Right lobe of liver (tissue), 6 donors: ENCODE data around the gene CMKLR1. TPM values are rescaled to one million over a fixed set of nuclear protein-coding genes. Genes with fewer than 3 reads are reported as not detected.

Source experiments
- ATAC-seq, 4 donors: fragments of 200-7000 bp; cut with Tn5 transposase; one replicate each; pipeline ENCODE4 v1.9.1; 2020; ENCODE audit warnings: mild to moderate bottlenecking in 4 of 4, moderate library complexity in 4 of 4
- DNase-seq, 3 donors: peaks; one replicate each; pipeline ENCODE4 v3.0.0-alpha.2; 2020
- H3K27ac ChIP-seq, 3 donors: fragments of 200-600 bp; one replicate each; pipeline ENCODE4 v1.8.0; 2022
- H3K27me3 ChIP-seq, 2 donors: fragments of 200-600 bp; one replicate each; pipeline ENCODE4 v1.8.0; 2022
- H3K36me3 ChIP-seq, 4 donors: fragments of 200-600 bp; sonication (generic) in 1 of 4; one replicate each; pipeline versions ENCODE4 v1.5.1 to v1.8.0; 2017 to 2022; ENCODE audit warnings: control low read depth in 1 of 4
- H3K4me1 ChIP-seq, 4 donors: fragments of 200-600 bp; sonication (generic) in 1 of 4; one replicate each; pipeline versions ENCODE4 v1.5.1 to v1.8.0; 2017 to 2022; ENCODE audit warnings: control low read depth in 1 of 4
- H3K4me3 ChIP-seq, 3 donors: fragments of 200-600 bp; one replicate each; pipeline ENCODE4 v1.8.0; 2022
- H3K9me3 ChIP-seq, 4 donors: fragments of 200-600 bp; sonication (generic) in 1 of 4; one replicate each; pipeline versions ENCODE4 v1.5.1 to v1.8.0; 2017 to 2022; ENCODE audit warnings: control low read depth in 1 of 4
- CTCF ChIP-seq, 4 donors: fragments of 200-600 bp in 3 of 4; fragments of 450-650 bp in 1 of 4; IDR thresholded peaks; one replicate each; pipeline versions ENCODE4 v1.5.1 to v1.8.0; 2016 to 2022; ENCODE audit warnings: antibody characterized with exemption in 4 of 4, mild to moderate bottlenecking in 2 of 4
- POLR2A ChIP-seq: fragments of 450-650 bp; IDR thresholded peaks from one replicate; pipeline ENCODE4 v1.6.1; 2017; ENCODE audit warnings: antibody characterized with exemption, mild to moderate bottlenecking
- WGBS: methylation state at CpG from one replicate; pipeline ENCODE4 v1.1.6; 2018; ENCODE audit warnings: low coverage, low lambda C conversion rate; ENCODE audit not compliant: insufficient coverage; ENCODE audit errors: missing lambda C conversion rate; 5-methylcytosine and 5-hydroxymethylcytosine counted together
- intact Hi-C, 2 donors: fragments of 100-400 bp; cut with DNase I; formaldehyde crosslinking; loops; one replicate each; pipeline versions ENCODE4 v1.11.2 to v1.14.1; 2022
- total RNA-seq, 6 experiments: library from RNA; depleted of rRNA in 2 of 6; stranded (reverse); fragments of >200 nt in 2 of 6; fragmentation: NEBNext Ultra II Directional in 3 of 6; extraction: Animal tissue kit (Norgen Biotek cat#: 25700) in 3 of 6; gene quantifications; one replicate each; pipeline versions ENCODE4 v1.1.0 to v1.2.4, GENCODE V29; 2016 to 2023
- donor health status: DM: no; HTN: yes; CAD: no.
- donor health status: DM: no; HTN: no; CAD: no.
- donor health status: DM: no; HTN: no; CAD: no.
- donor health status: DM: no; HTN: yes; CAD: no.
- donor health status: DM: no; HTN: yes; CAD: no.

CMKLR1 gene
- total RNA-seq, 6 experiments from 2014 or later, result 1.5 to 8.2 (median 4.2) TPM

GRCh38 chr12:108381787-108382436 is 42.8 kb upstream of the CMKLR1 start:
- WGBS, result 40% methylated on average over 6 of the region's 8 CpGs
- intact Hi-C loops, result no loop called here

GRCh38 chr12:108380382-108380781 is 41.3 kb upstream of the CMKLR1 start:
- H3K9me3 ChIP-seq, result no peaks in the 10 kb centered on the region
- H3K27ac ChIP-seq, result no peak overlapping the region
- ATAC-seq (no peak), DNase-seq (no peak)
- H3K4me3 ChIP-seq, result no peak overlapping the region
- H3K4me1 ChIP-seq, result no peaks in the 10 kb centered on the region
- intact Hi-C loops, result no loop called here
- H3K27me3 ChIP-seq, result no peaks in the 10 kb centered on the region
- H3K36me3 ChIP-seq, result no peaks in the 10 kb centered on the region
- TF ChIP-seq POLR2A (no peak), CTCF (IDR thresholded peaks at IDR 0.05) (no peak)

More at GRCh38 chr12:108381787-108382436, 42.8 kb upstream of the CMKLR1 start:
- Histone ChIP-seq H3K36me3 (no peaks in the 10 kb centered on the region), H3K4me1 (no peaks in the 10 kb centered on the region), H3K27me3 (no peaks in the 10 kb centered on the region), H3K27ac (no peak overlapping the region), H3K4me3 (no peak overlapping the region), H3K9me3 (no peaks in the 10 kb centered on the region)
- ATAC-seq (no peak), DNase-seq (no peak)
- TF ChIP-seq POLR2A (no peak), CTCF (IDR thresholded peaks at IDR 0.05) (no peak)

- intact Hi-C loops, result no loop called here
- TF ChIP-seq POLR2A (no peak), CTCF (IDR thresholded peaks at IDR 0.05) (no peak)
- no peaks in the 10 kb centered on the region for H3K36me3 ChIP-seq
- 68% methylated on average over 4 of the region's 4 CpGs for WGBS
- no peak for ATAC-seq
- DNase-seq, result no peak
- no peaks in the 10 kb centered on the region for H3K27me3 ChIP-seq
- H3K4me3 ChIP-seq, result no peak overlapping the region
- H3K4me1 ChIP-seq, result no peaks in the 10 kb centered on the region
- no peaks in the 10 kb centered on the region for H3K9me3 ChIP-seq
- H3K27ac ChIP-seq, result no peak overlapping the region
These were observed 40.7 kb upstream of the CMKLR1 start for GRCh38 chr12:108379823-108380222.

GRCh38 chr12:108378926-108379325 is 39.8 kb upstream of the CMKLR1 start:
- Histone ChIP-seq H3K4me3 (no peak overlapping the region), H3K27me3 (no peaks in the 10 kb centered on the region), H3K27ac (no peak overlapping the region), H3K9me3 (no peaks in the 10 kb centered on the region), H3K36me3 (no peaks in the 10 kb centered on the region), H3K4me1 (no peaks in the 10 kb centered on the region)
- intact Hi-C loops, result no loop called here
- DNase-seq (no peak), ATAC-seq (no peak)
- TF ChIP-seq POLR2A (no peak), CTCF (IDR thresholded peaks at IDR 0.05) (no peak)
- WGBS, result 60% methylated on average over 3 of the region's 3 CpGs

GRCh38 chr12:108377260-108377659 is 38.1 kb upstream of the CMKLR1 start:
- ATAC-seq (no peak), DNase-seq (no peak)
- Histone ChIP-seq H3K4me1 (no peaks in the 10 kb centered on the region), H3K4me3 (no peak overlapping the region), H3K27me3 (no peaks in the 10 kb centered on the region), H3K27ac (no peak overlapping the region), H3K36me3 (no peaks in the 10 kb centered on the region), H3K9me3 (no peaks in the 10 kb centered on the region)
- intact Hi-C loops, result no loop called here
- TF ChIP-seq CTCF (IDR thresholded peaks at IDR 0.05) (no peak), POLR2A (no peak)
- WGBS, result 15% methylated on average over 1 of the region's 1 CpG
